Tibial artery (tissue), 4 donors: Measurements from ENCODE around the gene SCYGR5.

Source experiments
- DNase-seq, 2 donors: peaks; one replicate each; pipeline ENCODE4 v3.0.0-alpha.2; 2019
- H3K27ac ChIP-seq, 2 donors: fragments of 200-600 bp; sonication (generic) in 1 of 2; 1 replicate in 1 of 2; 2 replicates in 1 of 2; pipeline ENCODE4 v1.5.1; 2018 to 2019; ENCODE audit warnings: mild to moderate bottlenecking in 1 of 2
- H3K27me3 ChIP-seq, 2 donors: fragments of 200-600 bp; sonication (generic) in 1 of 2; one replicate each; pipeline versions ENCODE4 v1.5.1 to v1.6.0; 2016 to 2019
- H3K36me3 ChIP-seq, 3 donors: fragments of 200-600 bp; sonication (generic) in 2 of 3; one replicate each; pipeline ENCODE4 v1.5.1; 2016 to 2019; ENCODE audit warnings: mild to moderate bottlenecking in 2 of 3
- H3K4me1 ChIP-seq, 4 donors: fragments of 200-600 bp; sonication (generic) in 2 of 4; 1 replicate in 3 of 4; 2 replicates in 1 of 4; pipeline ENCODE4 v1.5.1; 2016 to 2019
- H3K4me3 ChIP-seq, 2 donors: fragments of 200-600 bp; sonication (generic) in 1 of 2; 1 replicate in 1 of 2; 2 replicates in 1 of 2; pipeline ENCODE4 v1.5.1; 2018 to 2019; ENCODE audit warnings: mild to moderate bottlenecking in 2 of 2
- H3K9me3 ChIP-seq, 3 donors: fragments of 200-600 bp; sonication (generic) in 1 of 3; one replicate each; pipeline ENCODE4 v1.5.1; 2016 to 2019
- intact Hi-C: fragments of 100-400 bp; cut with DNase I; formaldehyde crosslinking; loops from one replicate; pipeline ENCODE4 v1.15.0; 2023; ENCODE audit warnings: low total_unique reads
- TF ChIP-seq, protein P1 (sequence below), 2 experiments: fragments of 200-600 bp in 1 of 2; fragments of 450-650 bp in 1 of 2; IDR thresholded peaks; one replicate each; pipeline ENCODE4 v1.5.1; 2017 to 2019; ENCODE audit warnings: antibody characterized with exemption in 2 of 2, mild to moderate bottlenecking in 1 of 2, moderate library complexity in 1 of 2

The SCYGR5 gene

GRCh38 chr2:227653419-227653818, 13.2 kb upstream of the SCYGR5 start:
- no peaks in the 10 kb centered on the region for H3K9me3 ChIP-seq
- no peak overlapping the region for H3K27ac ChIP-seq
- intact Hi-C loops, result no loop called here
- TF ChIP-seq, protein P1, sequence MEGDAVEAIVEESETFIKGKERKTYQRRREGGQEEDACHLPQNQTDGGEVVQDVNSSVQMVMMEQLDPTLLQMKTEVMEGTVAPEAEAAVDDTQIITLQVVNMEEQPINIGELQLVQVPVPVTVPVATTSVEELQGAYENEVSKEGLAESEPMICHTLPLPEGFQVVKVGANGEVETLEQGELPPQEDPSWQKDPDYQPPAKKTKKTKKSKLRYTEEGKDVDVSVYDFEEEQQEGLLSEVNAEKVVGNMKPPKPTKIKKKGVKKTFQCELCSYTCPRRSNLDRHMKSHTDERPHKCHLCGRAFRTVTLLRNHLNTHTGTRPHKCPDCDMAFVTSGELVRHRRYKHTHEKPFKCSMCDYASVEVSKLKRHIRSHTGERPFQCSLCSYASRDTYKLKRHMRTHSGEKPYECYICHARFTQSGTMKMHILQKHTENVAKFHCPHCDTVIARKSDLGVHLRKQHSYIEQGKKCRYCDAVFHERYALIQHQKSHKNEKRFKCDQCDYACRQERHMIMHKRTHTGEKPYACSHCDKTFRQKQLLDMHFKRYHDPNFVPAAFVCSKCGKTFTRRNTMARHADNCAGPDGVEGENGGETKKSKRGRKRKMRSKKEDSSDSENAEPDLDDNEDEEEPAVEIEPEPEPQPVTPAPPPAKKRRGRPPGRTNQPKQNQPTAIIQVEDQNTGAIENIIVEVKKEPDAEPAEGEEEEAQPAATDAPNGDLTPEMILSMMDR (IDR thresholded peaks at IDR 0.05), result no peak
- H3K4me3 ChIP-seq, result no peak overlapping the region
- peaks cover 0 to 8% (median 0%) of the 10 kb centered on the region in 4 donors for H3K4me1 ChIP-seq
- H3K27me3 ChIP-seq, result no peaks in the 10 kb centered on the region
- DNase-seq, result no peak
- H3K36me3 ChIP-seq, result no peaks in the 10 kb centered on the region

- DNase-seq, result no peak
- intact Hi-C loops, result no loop called here
- no peak overlapping the region for H3K27ac ChIP-seq
- no peaks in the 10 kb centered on the region for H3K9me3 ChIP-seq
- H3K4me3 ChIP-seq, result no peak overlapping the region
- TF ChIP-seq, protein P1 (IDR thresholded peaks at IDR 0.05), result no peak
- peaks cover 0 to 8% (median 0%) of the 10 kb centered on the region in 4 donors for H3K4me1 ChIP-seq
- no peaks in the 10 kb centered on the region for H3K27me3 ChIP-seq
- H3K36me3 ChIP-seq, result no peaks in the 10 kb centered on the region
These were observed 12.2 kb upstream of the SCYGR5 start for GRCh38 chr2:227654426-227654825.

DNA sequence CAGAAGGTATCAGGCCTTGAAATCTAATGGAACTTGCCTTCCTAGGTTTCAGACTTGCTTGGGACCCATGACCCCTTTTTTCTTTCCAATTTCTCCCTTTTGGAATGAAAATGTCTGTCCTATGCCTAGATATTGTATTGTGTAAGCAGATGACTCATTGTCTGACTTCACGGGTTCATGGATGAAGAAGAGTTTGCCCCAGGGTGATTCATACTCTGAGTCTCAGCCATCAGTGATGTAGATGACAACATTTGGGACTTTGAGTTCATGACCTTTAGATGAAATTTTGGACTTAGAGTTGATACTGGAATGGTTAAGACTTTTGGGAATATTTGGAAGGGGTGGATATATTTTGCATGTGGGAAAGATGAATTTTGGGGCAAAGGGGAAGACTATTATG, 11.2 kb upstream of the SCYGR5 start:
- TF ChIP-seq, protein P1 (IDR thresholded peaks at IDR 0.05), result no peak
- Histone ChIP-seq H3K9me3 (no peaks in the 10 kb centered on the region), H3K27me3 (no peaks in the 10 kb centered on the region), H3K4me1 (peaks cover 0 to 8% (median 0%) of the 10 kb centered on the region in 4 donors), H3K36me3 (no peaks in the 10 kb centered on the region), H3K27ac (no peak overlapping the region), H3K4me3 (no peak overlapping the region)
- intact Hi-C loops, result no loop called here
- DNase-seq, result peak in 1 of 2 donors; percentile 38

DNA sequence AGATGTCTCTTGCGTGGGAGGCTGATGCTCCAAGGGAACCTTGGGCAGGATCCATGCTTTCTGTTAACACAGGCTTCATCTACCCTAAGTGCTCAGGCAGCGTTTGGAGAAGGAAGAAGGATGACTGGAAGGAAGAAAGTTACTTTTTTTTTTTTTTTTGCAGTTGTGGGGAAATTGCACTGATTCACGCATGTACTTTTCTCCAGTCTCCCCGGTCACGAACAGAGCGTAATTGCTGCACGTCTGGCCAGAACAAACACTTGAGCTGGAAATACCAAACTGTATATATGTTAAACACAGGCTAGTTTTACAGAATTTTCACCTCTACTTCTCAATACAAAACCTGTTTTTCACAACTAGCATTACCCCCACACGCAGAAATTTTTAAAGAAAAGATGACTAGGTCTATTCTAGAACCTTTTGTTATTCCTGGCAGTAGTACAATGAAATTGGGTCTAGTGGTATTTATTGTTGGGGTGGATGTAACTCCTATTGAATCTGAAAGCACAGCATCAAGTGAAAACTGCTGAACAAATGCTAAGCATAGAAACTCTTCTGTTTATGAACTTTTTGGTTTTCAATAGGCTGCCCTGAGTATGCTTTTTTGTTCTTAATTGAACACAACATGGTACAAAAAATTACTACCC, 9.3 kb upstream of the SCYGR5 start:
- peaks cover 0 to 8% (median 0%) of the 10 kb centered on the region in 4 donors for H3K4me1 ChIP-seq
- TF ChIP-seq, protein P1 (IDR thresholded peaks at IDR 0.05), result no peak
- no peaks in the 10 kb centered on the region for H3K9me3 ChIP-seq
- no peak overlapping the region for H3K27ac ChIP-seq
- DNase-seq, result no peak
- H3K4me3 ChIP-seq, result no peak overlapping the region
- H3K27me3 ChIP-seq, result no peaks in the 10 kb centered on the region
- intact Hi-C loops, result no loop called here
- no peaks in the 10 kb centered on the region for H3K36me3 ChIP-seq

DNA sequence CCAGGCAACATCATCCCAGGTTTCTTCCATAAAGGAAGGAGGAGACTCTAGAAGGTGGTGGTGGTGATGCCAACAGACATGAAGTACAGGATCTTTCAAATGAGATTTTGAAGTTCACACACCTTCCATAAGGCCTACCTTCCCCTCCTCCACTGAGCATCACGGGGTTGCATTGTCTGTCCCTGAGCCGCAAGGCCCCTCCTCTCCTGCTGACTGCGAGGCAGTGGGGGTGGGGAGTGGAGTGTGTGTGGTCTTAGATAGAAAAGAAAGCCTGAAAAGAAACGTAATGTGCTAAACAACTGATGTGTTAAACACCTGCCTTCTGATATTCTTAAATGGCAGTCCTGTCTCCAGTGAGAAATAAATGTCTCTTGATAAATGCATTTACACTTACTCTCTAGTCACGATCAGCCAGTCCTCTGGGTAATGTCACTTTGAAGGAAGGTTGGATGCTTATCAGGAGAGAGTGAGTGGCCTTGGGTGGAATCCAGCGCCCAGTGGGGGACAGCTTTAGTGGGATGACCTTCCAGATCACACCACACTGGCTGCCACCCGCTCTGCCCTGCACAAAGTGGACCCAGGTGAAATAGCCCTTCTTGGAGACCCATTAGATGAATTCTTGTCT, 5.5 kb upstream of the SCYGR5 start:
- Histone ChIP-seq H3K9me3 (no peaks in the 10 kb centered on the region), H3K27me3 (no peaks in the 10 kb centered on the region), H3K4me3 (no peak overlapping the region), H3K27ac (no peak overlapping the region), H3K36me3 (no peaks in the 10 kb centered on the region), H3K4me1 (peaks cover 0 to 8% (median 0%) of the 10 kb centered on the region in 4 donors)
- intact Hi-C loops, result loop anchor here (5.0 kb wide), 1 partner anchor 101 kb away; no protein-coding TSS in a partner anchor
- DNase-seq, result no peak
- TF ChIP-seq, protein P1 (IDR thresholded peaks at IDR 0.05), result no peak
